ENCODE measurements around the gene NFIB.

- TF ChIP-seq, protein P1, sequence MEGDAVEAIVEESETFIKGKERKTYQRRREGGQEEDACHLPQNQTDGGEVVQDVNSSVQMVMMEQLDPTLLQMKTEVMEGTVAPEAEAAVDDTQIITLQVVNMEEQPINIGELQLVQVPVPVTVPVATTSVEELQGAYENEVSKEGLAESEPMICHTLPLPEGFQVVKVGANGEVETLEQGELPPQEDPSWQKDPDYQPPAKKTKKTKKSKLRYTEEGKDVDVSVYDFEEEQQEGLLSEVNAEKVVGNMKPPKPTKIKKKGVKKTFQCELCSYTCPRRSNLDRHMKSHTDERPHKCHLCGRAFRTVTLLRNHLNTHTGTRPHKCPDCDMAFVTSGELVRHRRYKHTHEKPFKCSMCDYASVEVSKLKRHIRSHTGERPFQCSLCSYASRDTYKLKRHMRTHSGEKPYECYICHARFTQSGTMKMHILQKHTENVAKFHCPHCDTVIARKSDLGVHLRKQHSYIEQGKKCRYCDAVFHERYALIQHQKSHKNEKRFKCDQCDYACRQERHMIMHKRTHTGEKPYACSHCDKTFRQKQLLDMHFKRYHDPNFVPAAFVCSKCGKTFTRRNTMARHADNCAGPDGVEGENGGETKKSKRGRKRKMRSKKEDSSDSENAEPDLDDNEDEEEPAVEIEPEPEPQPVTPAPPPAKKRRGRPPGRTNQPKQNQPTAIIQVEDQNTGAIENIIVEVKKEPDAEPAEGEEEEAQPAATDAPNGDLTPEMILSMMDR (conservative IDR thresholded peaks at IDR 0.05; ENCODE audit: low read length) = no peak
- TF ChIP-seq EZH2phosphoT487 (IDR thresholded peaks at IDR 0.05; ENCODE audit: borderline replicate concordance) = no peak
These were observed 90.9 kb downstream of the NFIB start for GRCh38 chr9:14223081-14223480.
